ENCODE data around the gene DCTN5. TPM values are rescaled to one million over a fixed set of nuclear protein-coding genes. Genes with fewer than 3 reads are reported as not detected.

The DCTN5 gene
- total and polyA plus RNA-seq, 2 of the 13 experiments (the other 11 are each of a cell fraction or from before 2014, with no cell fraction given): 105 to 207 TPM

DNA sequence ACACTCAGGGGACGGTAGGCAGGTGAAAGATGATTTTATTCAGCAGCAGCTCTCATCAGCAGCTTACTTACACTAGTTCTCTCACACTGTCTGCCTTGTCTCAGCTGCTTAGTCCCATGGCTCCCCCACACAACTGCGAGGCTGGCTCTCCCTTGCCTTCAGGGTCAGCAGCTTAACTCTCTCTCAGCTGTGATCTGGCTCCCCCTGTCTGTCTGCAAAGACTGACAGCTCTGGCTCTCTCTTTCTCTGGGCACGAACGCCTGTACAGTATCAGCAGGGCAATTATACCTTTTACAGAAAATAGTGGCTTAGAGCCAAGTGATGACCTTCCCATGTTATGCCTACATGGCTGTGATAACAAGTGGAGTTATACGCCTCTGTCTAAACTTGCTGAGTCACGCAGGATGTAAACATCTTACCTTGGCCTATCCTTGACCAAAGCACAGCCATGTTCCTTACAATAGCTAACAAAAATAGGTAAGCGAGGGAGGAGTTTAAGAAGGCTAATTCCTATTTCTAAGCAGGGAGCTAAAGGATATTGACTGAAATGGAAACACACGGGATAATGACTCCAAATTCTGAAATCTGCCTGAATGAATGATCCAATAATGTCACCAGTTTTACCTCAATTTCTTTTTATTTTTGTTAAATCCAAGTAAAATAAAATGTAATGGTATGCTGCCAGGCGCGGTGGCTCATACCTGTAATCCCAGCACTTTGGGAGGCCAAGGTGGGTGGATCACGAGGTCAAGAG lies 44.1 kb upstream of the DCTN5 start (continued):
- TF ChIP-seq KDM4B (CRISPR knock-in tag; IDR thresholded peaks at IDR 0.05): peak; percentile 68; the same call in 1 of the 2 replicates
- TF ChIP-seq, protein P1, sequence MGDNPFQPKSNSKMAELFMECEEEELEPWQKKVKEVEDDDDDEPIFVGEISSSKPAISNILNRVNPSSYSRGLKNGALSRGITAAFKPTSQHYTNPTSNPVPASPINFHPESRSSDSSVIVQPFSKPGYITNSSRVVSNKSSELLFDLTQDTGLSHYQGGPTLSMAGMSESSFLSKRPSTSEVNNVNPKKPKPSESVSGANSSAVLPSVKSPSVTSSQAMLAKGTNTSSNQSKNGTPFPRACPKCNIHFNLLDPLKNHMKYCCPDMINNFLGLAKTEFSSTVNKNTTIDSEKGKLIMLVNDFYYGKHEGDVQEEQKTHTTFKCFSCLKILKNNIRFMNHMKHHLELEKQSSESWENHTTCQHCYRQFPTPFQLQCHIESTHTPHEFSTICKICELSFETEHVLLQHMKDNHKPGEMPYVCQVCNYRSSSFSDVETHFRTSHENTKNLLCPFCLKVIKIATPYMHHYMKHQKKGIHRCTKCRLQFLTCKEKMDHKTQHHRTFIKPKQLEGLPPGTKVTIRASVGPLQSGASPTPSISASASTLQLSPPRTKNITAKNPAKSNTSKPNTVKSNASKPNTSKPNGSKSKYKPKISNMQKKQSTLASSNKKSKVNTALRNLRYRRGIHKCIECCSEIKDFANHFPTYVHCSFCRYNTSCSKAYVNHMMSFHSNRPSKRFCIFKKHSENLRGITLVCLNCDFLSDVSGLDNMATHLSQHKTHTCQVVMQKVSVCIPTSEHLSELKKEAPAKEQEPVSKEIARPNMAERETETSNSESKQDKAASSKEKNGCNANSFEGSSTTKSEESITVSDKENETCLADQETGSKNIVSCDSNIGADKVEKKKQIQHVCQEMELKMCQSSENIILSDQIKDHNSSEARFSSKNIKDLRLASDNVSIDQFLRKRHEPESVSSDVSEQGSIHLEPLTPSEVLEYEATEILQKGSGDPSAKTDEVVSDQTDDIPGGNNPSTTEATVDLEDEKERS (CRISPR knock-in tag; IDR thresholded peaks at IDR 0.05): peak; percentile 43; the same call in 1 of the 2 replicates
- peak; percentile 55 for TF ChIP-seq GATAD1 (CRISPR knock-in tag; IDR thresholded peaks at IDR 0.05)
- TF ChIP-seq FOXJ3 (CRISPR knock-in tag; IDR thresholded peaks at IDR 0.05; ENCODE audit: borderline replicate concordance): 0 out of 2 replicates have a peak, but pooled peaks have one; percentile 24
- TF ChIP-seq MAFK (conservative IDR thresholded peaks at IDR 0.05 in 1 of 2, IDR thresholded peaks at IDR 0.05 in 1 of 2; ENCODE audit: low read length in 2 of 2): peak; percentile 5 to 49; a peak in 2 of 4 replicates
- peak; percentile 64 for TF ChIP-seq CTCF (CRISPR knock-in tag; IDR thresholded peaks at IDR 0.05)
- peak; percentile 35; the same call in 1 of the 2 replicates for TF ChIP-seq NFE2 (CRISPR knock-in tag; IDR thresholded peaks at IDR 0.05)
- peak; percentile 63 for TF ChIP-seq SAP130 (CRISPR knock-in tag; IDR thresholded peaks at IDR 0.05; ENCODE audit: low read depth)
- 0 out of 2 replicates have a peak, but pooled peaks have one; percentile 63 for TF ChIP-seq ZNF530 (CRISPR knock-in tag; IDR thresholded peaks at IDR 0.05; ENCODE audit: low read depth)
- TF ChIP-seq ZSCAN31 (CRISPR knock-in tag; IDR thresholded peaks at IDR 0.05; ENCODE audit: low read depth): peak; percentile 100
- TF ChIP-seq, protein P2, sequence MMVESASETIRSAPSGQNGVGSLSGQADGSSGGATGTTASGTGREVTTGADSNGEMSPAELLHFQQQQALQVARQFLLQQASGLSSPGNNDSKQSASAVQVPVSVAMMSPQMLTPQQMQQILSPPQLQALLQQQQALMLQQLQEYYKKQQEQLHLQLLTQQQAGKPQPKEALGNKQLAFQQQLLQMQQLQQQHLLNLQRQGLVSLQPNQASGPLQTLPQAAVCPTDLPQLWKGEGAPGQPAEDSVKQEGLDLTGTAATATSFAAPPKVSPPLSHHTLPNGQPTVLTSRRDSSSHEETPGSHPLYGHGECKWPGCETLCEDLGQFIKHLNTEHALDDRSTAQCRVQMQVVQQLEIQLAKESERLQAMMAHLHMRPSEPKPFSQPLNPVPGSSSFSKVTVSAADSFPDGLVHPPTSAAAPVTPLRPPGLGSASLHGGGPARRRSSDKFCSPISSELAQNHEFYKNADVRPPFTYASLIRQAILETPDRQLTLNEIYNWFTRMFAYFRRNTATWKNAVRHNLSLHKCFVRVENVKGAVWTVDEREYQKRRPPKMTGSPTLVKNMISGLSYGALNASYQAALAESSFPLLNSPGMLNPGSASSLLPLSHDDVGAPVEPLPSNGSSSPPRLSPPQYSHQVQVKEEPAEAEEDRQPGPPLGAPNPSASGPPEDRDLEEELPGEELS (CRISPR knock-in tag; IDR thresholded peaks at IDR 0.05): peak; percentile 34; the same call in 1 of the 2 replicates
- peak; percentile 39; the same call in 1 of the 2 replicates for TF ChIP-seq ZNF264 (CRISPR knock-in tag; IDR thresholded peaks at IDR 0.05)
- TF ChIP-seq MEF2D (CRISPR knock-in tag; IDR thresholded peaks at IDR 0.05): peak; percentile 49; the same call in 1 of the 2 replicates
- TF ChIP-seq RAD21 (CRISPR knock-in tag; IDR thresholded peaks at IDR 0.05): peak; percentile 45; the same call in 1 of the 2 replicates
- 0 out of 2 replicates have a peak, but pooled peaks have one; percentile 42 for TF ChIP-seq NR0B2 (CRISPR knock-in tag; IDR thresholded peaks at IDR 0.05)
- TF ChIP-seq ONECUT2 (CRISPR knock-in tag; IDR thresholded peaks at IDR 0.05): 0 out of 2 replicates have a peak, but pooled peaks have one; percentile 10
- TF ChIP-seq JUNB (CRISPR knock-in tag; IDR thresholded peaks at IDR 0.05; ENCODE audit: borderline replicate concordance): 0 out of 2 replicates have a peak, but pooled peaks have one; percentile 39
- TF ChIP-seq FOXK1 (CRISPR knock-in tag; IDR thresholded peaks at IDR 0.05; ENCODE audit: borderline replicate concordance, low read depth): peak; percentile 37; the same call in 1 of the 2 replicates
- peak; percentile 66; the same call in 1 of the 2 replicates for TF ChIP-seq HNF1B (CRISPR knock-in tag; IDR thresholded peaks at IDR 0.05)
